Measurements from ENCODE around the gene NT5DC3.
"Not testable (repeated sequence)": the region's sequence is repeated elsewhere in the genome, so short reads cannot be mapped to it uniquely, and the experiment has no call there.

NT5DC3 gene

DNA sequence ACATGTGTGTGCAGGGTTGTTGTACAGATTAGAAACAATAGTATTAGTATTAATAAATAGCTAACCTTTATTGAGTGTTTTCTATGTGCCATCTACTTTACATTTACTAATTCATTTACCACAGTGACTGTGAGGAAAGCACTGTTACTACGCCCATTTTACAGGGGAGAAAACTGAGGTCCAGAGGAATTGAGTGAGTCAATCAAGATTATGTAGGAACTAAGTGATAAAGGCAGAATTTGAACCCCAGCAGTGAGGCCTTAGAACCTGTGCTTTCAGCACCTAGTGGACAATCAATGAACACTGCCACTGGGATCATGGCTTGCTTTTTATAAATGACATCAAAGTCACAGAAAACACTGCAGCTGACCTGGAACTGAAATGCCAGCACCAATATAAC, 28.2 kb downstream of the NT5DC3 start:
- Histone ChIP-seq H3K4me1 (ENCODE audit: control insufficient read depth, insufficient read depth, low read length) (peaks cover 4% of the 10 kb centered on the region), H3K9ac (ENCODE audit: low read length) (no peak overlapping the region), H3K27me3 (ENCODE audit: control insufficient read depth, insufficient read depth, low read length) (no peaks in the 10 kb centered on the region), H3K9me3 (ENCODE audit: control insufficient read depth, low read length) (no peaks in the 10 kb centered on the region), H3K36me3 (ENCODE audit: control insufficient read depth, insufficient read depth, low read length) (no peaks in the 10 kb centered on the region), H3K4me3 (ENCODE audit: low read length) (no peak overlapping the region)

DNA sequence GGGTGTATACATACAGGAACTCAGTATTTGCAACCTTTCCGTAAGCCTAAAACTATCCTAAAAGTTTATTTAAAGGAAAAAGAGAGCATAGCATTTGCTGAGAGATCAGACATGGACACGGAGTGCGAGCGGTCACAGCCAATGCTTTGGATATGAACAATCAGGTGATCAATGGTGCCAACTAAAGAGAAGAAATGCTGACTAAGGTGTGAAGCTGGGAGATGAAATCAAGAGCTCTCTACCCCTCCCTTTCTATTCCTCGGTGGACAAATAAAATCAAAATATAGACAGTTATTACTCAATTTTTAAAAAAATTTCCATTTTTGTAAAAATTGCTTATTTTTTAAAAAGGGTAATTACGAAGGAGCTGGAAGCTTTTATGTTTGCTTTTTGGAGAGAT, 29.2 kb downstream of the NT5DC3 start:
- H3K4me3 ChIP-seq (ENCODE audit: low read length): no peak overlapping the region
- H3K4me1 ChIP-seq (ENCODE audit: control insufficient read depth, insufficient read depth, low read length): peaks cover 4% of the 10 kb centered on the region
- no peaks in the 10 kb centered on the region for H3K27me3 ChIP-seq (ENCODE audit: control insufficient read depth, insufficient read depth, low read length)
- H3K36me3 ChIP-seq (ENCODE audit: control insufficient read depth, insufficient read depth, low read length): no peaks in the 10 kb centered on the region
- H3K9me3 ChIP-seq (ENCODE audit: control insufficient read depth, low read length): no peaks in the 10 kb centered on the region
- H3K9ac ChIP-seq (ENCODE audit: low read length): no peak overlapping the region

DNA sequence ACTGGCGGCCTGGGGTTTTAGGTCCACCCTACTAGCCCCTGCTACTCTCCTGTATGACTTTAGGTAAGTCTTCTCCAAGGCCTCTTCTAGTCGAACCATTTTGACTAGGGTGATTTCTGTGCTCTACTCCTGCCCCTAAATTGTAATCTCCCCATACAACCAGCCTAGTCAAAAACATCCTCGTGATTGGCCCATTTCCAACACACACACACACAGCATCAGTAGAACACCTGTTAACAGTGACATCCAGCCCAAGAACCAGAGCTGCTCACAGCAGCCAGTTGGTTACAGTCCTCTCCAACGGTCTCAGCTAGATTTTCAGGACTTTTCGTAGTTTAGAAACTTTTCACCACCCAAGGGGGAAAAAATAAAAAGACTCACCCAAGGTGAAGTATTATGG, 30.9 kb downstream of the NT5DC3 start:
- Histone ChIP-seq H3K9me3 (ENCODE audit: control insufficient read depth, low read length) (no peaks in the 10 kb centered on the region), H3K9ac (ENCODE audit: low read length) (no peak overlapping the region), H3K4me1 (ENCODE audit: control insufficient read depth, insufficient read depth, low read length) (peaks cover 13% of the 10 kb centered on the region), H3K4me3 (ENCODE audit: low read length) (no peak overlapping the region), H3K36me3 (ENCODE audit: control insufficient read depth, insufficient read depth, low read length) (no peaks in the 10 kb centered on the region), H3K27me3 (ENCODE audit: control insufficient read depth, insufficient read depth, low read length) (no peaks in the 10 kb centered on the region)

DNA sequence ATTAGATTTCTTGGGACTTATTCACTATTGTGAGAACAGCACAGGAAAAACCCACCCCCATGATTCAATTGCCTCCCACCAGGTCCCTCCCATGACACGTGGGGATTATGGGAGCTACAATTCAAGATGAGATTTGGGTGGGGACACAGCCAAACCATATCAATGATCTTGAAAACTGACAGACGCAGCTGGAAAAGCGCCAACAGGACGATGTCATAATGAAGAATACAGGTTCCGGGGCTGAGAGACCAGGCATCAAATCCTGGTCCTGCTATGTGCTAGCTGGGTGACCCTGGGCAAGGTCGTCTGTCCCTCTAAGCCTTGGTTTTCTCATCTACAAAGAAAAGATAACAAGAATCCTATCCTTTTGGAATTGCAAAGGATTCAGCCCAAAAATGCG, 31.4 kb downstream of the NT5DC3 start:
- not testable (repeated sequence) for H3K9me3 ChIP-seq (ENCODE audit: control insufficient read depth, low read length); H3K27me3 ChIP-seq (ENCODE audit: control insufficient read depth, insufficient read depth, low read length); H3K9ac ChIP-seq (ENCODE audit: low read length); H3K36me3 ChIP-seq (ENCODE audit: control insufficient read depth, insufficient read depth, low read length); H3K4me3 ChIP-seq (ENCODE audit: low read length)
- peaks cover 18% of the 10 kb centered on the region for H3K4me1 ChIP-seq (ENCODE audit: control insufficient read depth, insufficient read depth, low read length)

DNA sequence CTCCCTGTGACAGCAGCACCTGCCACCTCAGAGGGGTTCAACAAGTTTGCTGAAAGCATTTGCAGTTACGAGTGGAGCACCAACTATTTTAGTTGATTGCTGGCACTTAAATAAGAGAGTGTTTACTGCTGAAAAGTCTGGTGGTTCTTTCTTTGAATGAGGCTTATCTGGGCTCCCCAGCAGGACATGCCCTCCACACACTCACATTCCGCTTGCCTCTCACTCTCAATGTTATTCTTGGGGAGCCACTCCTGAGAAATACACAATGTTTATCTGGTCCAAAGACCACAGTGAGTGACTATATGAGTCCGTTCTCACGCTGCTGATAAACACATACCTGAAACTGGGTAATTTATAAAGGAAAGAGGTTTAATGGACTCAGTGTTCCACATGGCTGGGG, 31.9 kb downstream of the NT5DC3 start:
- Histone ChIP-seq H3K27me3 (ENCODE audit: control insufficient read depth, insufficient read depth, low read length) (no peaks in the 10 kb centered on the region), H3K9me3 (ENCODE audit: control insufficient read depth, low read length) (no peaks in the 10 kb centered on the region), H3K4me3 (ENCODE audit: low read length) (no peak overlapping the region), H3K36me3 (ENCODE audit: control insufficient read depth, insufficient read depth, low read length) (no peaks in the 10 kb centered on the region), H3K4me1 (ENCODE audit: control insufficient read depth, insufficient read depth, low read length) (peaks cover 18% of the 10 kb centered on the region), H3K9ac (ENCODE audit: low read length) (no peak overlapping the region)

- H3K4me1 ChIP-seq (ENCODE audit: control insufficient read depth, insufficient read depth, low read length): peaks cover 18% of the 10 kb centered on the region
- no peak overlapping the region for H3K9ac ChIP-seq (ENCODE audit: low read length)
- H3K4me3 ChIP-seq (ENCODE audit: low read length): no peak overlapping the region
- no peaks in the 10 kb centered on the region for H3K36me3 ChIP-seq (ENCODE audit: control insufficient read depth, insufficient read depth, low read length)
- H3K9me3 ChIP-seq (ENCODE audit: control insufficient read depth, low read length): no peaks in the 10 kb centered on the region
- H3K27me3 ChIP-seq (ENCODE audit: control insufficient read depth, insufficient read depth, low read length): no peaks in the 10 kb centered on the region
Observed at GRCh38 chr12:103808239-103808880, 32.7 kb downstream of the NT5DC3 start.

DNA sequence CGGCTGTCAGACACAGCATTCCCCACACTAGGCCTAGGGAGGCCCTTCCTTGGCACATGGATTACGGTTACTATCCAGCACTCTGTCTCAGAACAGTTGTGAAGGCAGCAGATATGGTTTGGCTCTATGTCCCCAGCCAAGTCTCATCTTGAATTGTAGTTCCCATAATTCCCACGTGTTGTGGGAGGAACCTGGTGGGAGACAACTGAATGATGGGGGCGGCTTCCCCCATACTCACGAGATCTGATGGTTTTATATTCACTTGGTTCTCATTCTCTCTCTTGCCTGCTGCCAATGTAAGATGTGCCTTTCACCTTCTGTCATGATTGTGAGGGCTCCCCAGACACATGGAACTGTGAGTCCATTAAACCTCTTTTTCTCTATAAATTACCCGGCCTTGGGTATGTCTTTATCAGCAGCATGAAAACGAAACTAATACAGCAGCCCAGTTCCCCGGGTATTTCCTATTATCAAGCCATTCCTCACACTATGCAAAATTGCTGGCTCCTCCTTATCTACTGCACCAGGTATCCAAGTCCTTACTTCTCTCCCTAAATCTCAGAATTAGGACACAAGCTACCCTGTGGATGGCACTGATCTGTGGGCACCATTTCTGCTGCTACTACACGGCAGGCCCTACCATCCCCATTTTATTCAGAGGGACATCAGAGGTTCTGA, 33.3 kb downstream of the NT5DC3 start:
- Histone ChIP-seq H3K27me3 (ENCODE audit: control insufficient read depth, insufficient read depth, low read length) (no peaks in the 10 kb centered on the region), H3K9me3 (ENCODE audit: control insufficient read depth, low read length) (no peaks in the 10 kb centered on the region), H3K4me3 (ENCODE audit: low read length) (no peak overlapping the region), H3K36me3 (ENCODE audit: control insufficient read depth, insufficient read depth, low read length) (no peaks in the 10 kb centered on the region), H3K4me1 (ENCODE audit: control insufficient read depth, insufficient read depth, low read length) (peaks cover 18% of the 10 kb centered on the region), H3K9ac (ENCODE audit: low read length) (no peak overlapping the region)

DNA sequence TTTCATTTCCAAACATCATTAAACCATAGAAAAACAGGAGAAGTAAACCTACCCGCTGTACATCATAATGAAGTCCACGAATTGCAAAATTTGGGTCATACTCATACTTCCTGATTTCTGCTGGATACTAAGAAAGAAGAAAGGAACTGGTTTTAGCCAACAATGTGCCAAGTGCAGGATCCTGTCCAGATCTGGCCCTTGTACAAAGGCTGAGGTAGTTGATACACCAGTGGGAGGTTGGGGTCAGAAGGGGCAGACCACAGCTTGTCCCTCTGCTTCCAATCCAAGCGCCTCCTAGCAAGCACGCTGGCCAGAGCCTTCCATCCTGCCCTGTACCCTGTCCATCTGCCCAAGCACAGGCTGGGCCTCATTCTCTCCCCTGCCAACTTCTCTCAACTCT, 34.2 kb downstream of the NT5DC3 start:
- Histone ChIP-seq H3K27me3 (ENCODE audit: control insufficient read depth, insufficient read depth, low read length) (no peaks in the 10 kb centered on the region), H3K9ac (ENCODE audit: low read length) (no peak overlapping the region), H3K4me1 (ENCODE audit: control insufficient read depth, insufficient read depth, low read length) (peaks cover 18% of the 10 kb centered on the region), H3K36me3 (ENCODE audit: control insufficient read depth, insufficient read depth, low read length) (no peaks in the 10 kb centered on the region), H3K4me3 (ENCODE audit: low read length) (no peak overlapping the region), H3K9me3 (ENCODE audit: control insufficient read depth, low read length) (no peaks in the 10 kb centered on the region)

- peaks cover 20% of the 10 kb centered on the region for H3K4me1 ChIP-seq (ENCODE audit: control insufficient read depth, insufficient read depth, low read length)
- H3K9me3 ChIP-seq (ENCODE audit: control insufficient read depth, low read length): no peaks in the 10 kb centered on the region
- H3K27me3 ChIP-seq (ENCODE audit: control insufficient read depth, insufficient read depth, low read length): no peaks in the 10 kb centered on the region
- H3K36me3 ChIP-seq (ENCODE audit: control insufficient read depth, insufficient read depth, low read length): no peaks in the 10 kb centered on the region
- H3K9ac ChIP-seq (ENCODE audit: low read length): no peak overlapping the region
- no peak overlapping the region for H3K4me3 ChIP-seq (ENCODE audit: low read length)
Observed at GRCh38 chr12:103805655-103806360, 35.2 kb downstream of the NT5DC3 start.

GRCh38 chr12:103803847-103804246, 37.2 kb downstream of the NT5DC3 start:
- H3K4me3 ChIP-seq (ENCODE audit: low read length): no peak overlapping the region
- no peaks in the 10 kb centered on the region for H3K9me3 ChIP-seq (ENCODE audit: control insufficient read depth, low read length)
- no peaks in the 10 kb centered on the region for H3K36me3 ChIP-seq (ENCODE audit: control insufficient read depth, insufficient read depth, low read length)
- peaks cover 34% of the 10 kb centered on the region for H3K4me1 ChIP-seq (ENCODE audit: control insufficient read depth, insufficient read depth, low read length)
- H3K9ac ChIP-seq (ENCODE audit: low read length): no peak overlapping the region
- H3K27me3 ChIP-seq (ENCODE audit: control insufficient read depth, insufficient read depth, low read length): no peaks in the 10 kb centered on the region

- no peak overlapping the region for H3K4me3 ChIP-seq (ENCODE audit: low read length)
- H3K27me3 ChIP-seq (ENCODE audit: control insufficient read depth, insufficient read depth, low read length): no peaks in the 10 kb centered on the region
- no peaks in the 10 kb centered on the region for H3K36me3 ChIP-seq (ENCODE audit: control insufficient read depth, insufficient read depth, low read length)
- no peak overlapping the region for H3K9ac ChIP-seq (ENCODE audit: low read length)
- H3K4me1 ChIP-seq (ENCODE audit: control insufficient read depth, insufficient read depth, low read length): peaks cover 31% of the 10 kb centered on the region
- H3K9me3 ChIP-seq (ENCODE audit: control insufficient read depth, low read length): no peaks in the 10 kb centered on the region
Observed at GRCh38 chr12:103802586-103802886, 38.5 kb downstream of the NT5DC3 start.

GRCh38 chr12:103801709-103802585, 39.1 kb downstream of the NT5DC3 start:
- Histone ChIP-seq H3K4me3 (ENCODE audit: low read length) (no peak overlapping the region), H3K9me3 (ENCODE audit: control insufficient read depth, low read length) (no peaks in the 10 kb centered on the region), H3K4me1 (ENCODE audit: control insufficient read depth, insufficient read depth, low read length) (peaks cover 31% of the 10 kb centered on the region)

More at GRCh38 chr12:103801709-103802585, 39.1 kb downstream of the NT5DC3 start:
- Histone ChIP-seq H3K27me3 (ENCODE audit: control insufficient read depth, insufficient read depth, low read length) (no peaks in the 10 kb centered on the region), H3K9ac (ENCODE audit: low read length) (no peak overlapping the region), H3K36me3 (ENCODE audit: control insufficient read depth, insufficient read depth, low read length) (no peaks in the 10 kb centered on the region)

Measured in mucosa of stomach (tissue), 1 donor.